Mesothelial cell of epicardium (in vitro differentiated cells): ENCODE measurements around the gene FNIP1. TPM values are rescaled to one million over a fixed set of nuclear protein-coding genes. Genes with fewer than 3 reads are reported as not detected.
"Not testable (repeated sequence)": the region's sequence is repeated elsewhere in the genome, so short reads cannot be mapped to it uniquely, and the experiment has no call there.

Source experiments
- DNase-seq, 2 experiments: peaks; one replicate each; pipeline ENCODE4 v3.0.0; 2021; ENCODE audit warnings: low spot score in 2 of 2; ENCODE audit not compliant: unreplicated experiment in 2 of 2
- H3K27ac Mint-ChIP-seq: 2 replicates; pipeline ENCODE4 v1.8.0; 2021; ENCODE audit warnings: mixed read lengths
- H3K27me3 Mint-ChIP-seq: 2 replicates; pipeline ENCODE4 v1.8.0; 2021; ENCODE audit warnings: low read depth, mixed read lengths
- H3K36me3 Mint-ChIP-seq: 2 replicates; pipeline ENCODE4 v1.8.0; 2021; ENCODE audit warnings: mixed read lengths
- H3K4me1 Mint-ChIP-seq: 2 replicates; pipeline ENCODE4 v1.8.0; 2021; ENCODE audit warnings: mixed read lengths
- H3K4me3 Mint-ChIP-seq: 2 replicates; pipeline ENCODE4 v1.8.0; 2021; ENCODE audit warnings: mild to moderate bottlenecking, moderate library complexity, mixed read lengths
- H3K9me3 Mint-ChIP-seq: 2 replicates; pipeline ENCODE4 v1.8.0; 2021; ENCODE audit warnings: mixed read lengths
- total RNA-seq: library from RNA; stranded (reverse); gene quantifications from 3 replicates; pipeline ENCODE4 v1.2.1, GENCODE V29; 2021
- TF ChIP-seq, protein P1 (sequence below): fragments of 200-600 bp; sonication (generic); IDR thresholded peaks from one replicate; pipeline ENCODE4 v1.5.0; 2021; ENCODE audit warnings: antibody characterized with exemption; ENCODE audit not compliant: unreplicated experiment

The FNIP1 gene
- total RNA-seq, result 35.1 to 36.9 TPM (median 36.9 TPM) in 3 replicates

- Mint-ChIP-seq H3K9me3 (no peaks in the 10 kb centered on the region), H3K27me3 (peaks cover 12% of the 10 kb centered on the region), H3K36me3 (no peaks in the 10 kb centered on the region), H3K4me3 (peak within 1 kb of the TSS; percentile 91), H3K4me1 (peaks cover 25% of the 10 kb centered on the region), H3K27ac (peak within 1 kb of the TSS; percentile 98)
- DNase-seq, result peak; percentile 97
- TF ChIP-seq, protein P1, sequence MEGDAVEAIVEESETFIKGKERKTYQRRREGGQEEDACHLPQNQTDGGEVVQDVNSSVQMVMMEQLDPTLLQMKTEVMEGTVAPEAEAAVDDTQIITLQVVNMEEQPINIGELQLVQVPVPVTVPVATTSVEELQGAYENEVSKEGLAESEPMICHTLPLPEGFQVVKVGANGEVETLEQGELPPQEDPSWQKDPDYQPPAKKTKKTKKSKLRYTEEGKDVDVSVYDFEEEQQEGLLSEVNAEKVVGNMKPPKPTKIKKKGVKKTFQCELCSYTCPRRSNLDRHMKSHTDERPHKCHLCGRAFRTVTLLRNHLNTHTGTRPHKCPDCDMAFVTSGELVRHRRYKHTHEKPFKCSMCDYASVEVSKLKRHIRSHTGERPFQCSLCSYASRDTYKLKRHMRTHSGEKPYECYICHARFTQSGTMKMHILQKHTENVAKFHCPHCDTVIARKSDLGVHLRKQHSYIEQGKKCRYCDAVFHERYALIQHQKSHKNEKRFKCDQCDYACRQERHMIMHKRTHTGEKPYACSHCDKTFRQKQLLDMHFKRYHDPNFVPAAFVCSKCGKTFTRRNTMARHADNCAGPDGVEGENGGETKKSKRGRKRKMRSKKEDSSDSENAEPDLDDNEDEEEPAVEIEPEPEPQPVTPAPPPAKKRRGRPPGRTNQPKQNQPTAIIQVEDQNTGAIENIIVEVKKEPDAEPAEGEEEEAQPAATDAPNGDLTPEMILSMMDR, result no peak
Measured at GRCh38 chr5:131796793-131797693, at the start of gene FNIP1. Gene FNIP1, minus strand, starts transcription at chr5:131797017. Its CDS starts 96 bp downstream, at chr5:131796921.

DNA sequence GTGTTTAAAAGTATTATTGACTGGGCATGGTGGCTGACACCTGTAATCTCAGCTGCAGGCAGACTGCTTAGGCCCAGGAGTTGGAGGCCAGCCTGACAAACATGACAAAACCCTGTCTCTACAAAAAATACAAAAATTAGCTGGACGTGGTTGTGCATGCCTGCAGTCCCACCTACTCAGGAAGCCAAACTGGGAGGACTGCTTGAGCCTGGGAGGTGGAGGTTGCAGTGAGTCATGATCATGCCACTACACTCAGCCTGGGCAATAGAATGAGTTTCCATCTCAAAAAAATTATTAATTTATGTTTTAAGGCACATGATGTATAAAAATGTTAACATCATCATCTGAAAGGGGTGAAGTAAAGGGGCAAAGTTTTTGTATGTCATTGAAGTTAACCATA is 49.7 kb upstream of the FNIP1 start:
- no peak overlapping the region for H3K27ac Mint-ChIP-seq
- no peak overlapping the region for H3K4me3 Mint-ChIP-seq
- no peaks in the 10 kb centered on the region for H3K36me3 Mint-ChIP-seq
- H3K4me1 Mint-ChIP-seq, result no peaks in the 10 kb centered on the region
- DNase-seq, result no peak
- no peaks in the 10 kb centered on the region for H3K27me3 Mint-ChIP-seq
- TF ChIP-seq, protein P1, result no peak
- peaks cover 65% of the 10 kb centered on the region for H3K9me3 Mint-ChIP-seq

GRCh38 chr5:131845828-131846227 is 49.0 kb upstream of the FNIP1 start:
- peaks cover 68% of the 10 kb centered on the region for H3K9me3 Mint-ChIP-seq
- no peaks in the 10 kb centered on the region for H3K4me1 Mint-ChIP-seq
- H3K27ac Mint-ChIP-seq, result no peak overlapping the region
- no peaks in the 10 kb centered on the region for H3K36me3 Mint-ChIP-seq
- DNase-seq, result no peak
- H3K4me3 Mint-ChIP-seq, result no peak overlapping the region
- TF ChIP-seq, protein P1, result no peak
- no peaks in the 10 kb centered on the region for H3K27me3 Mint-ChIP-seq

DNA sequence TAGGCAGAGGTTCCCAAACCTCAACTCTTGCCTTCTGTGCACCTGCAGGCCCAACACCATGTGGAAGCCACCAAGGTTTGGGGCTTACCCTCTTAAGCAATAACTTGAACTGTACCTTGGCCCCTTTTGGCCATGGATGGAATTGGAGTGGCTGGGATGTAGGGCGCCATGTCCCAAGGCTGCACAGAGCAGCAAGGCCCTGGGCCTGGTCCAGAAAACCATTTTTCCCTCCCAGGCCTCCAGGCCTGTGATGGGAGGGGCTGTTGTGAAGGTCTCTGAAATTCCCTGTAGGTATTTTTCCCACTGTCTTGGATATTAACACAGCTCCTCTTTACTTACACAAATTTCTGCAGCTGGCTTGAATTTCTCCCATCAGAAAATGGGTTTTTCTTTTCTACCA is 46.2 kb upstream of the FNIP1 start:
- H3K27me3 Mint-ChIP-seq, DNase-seq, H3K4me1 Mint-ChIP-seq, H3K27ac Mint-ChIP-seq, H3K4me3 Mint-ChIP-seq, H3K36me3 Mint-ChIP-seq: not testable (repeated sequence)
- peaks cover 66% of the 10 kb centered on the region for H3K9me3 Mint-ChIP-seq

- peaks cover 32% of the 10 kb centered on the region for H3K9me3 Mint-ChIP-seq
- not testable (repeated sequence) for H3K36me3 Mint-ChIP-seq, DNase-seq, H3K4me3 Mint-ChIP-seq, H3K27me3 Mint-ChIP-seq, H3K4me1 Mint-ChIP-seq, H3K27ac Mint-ChIP-seq
Measured at GRCh38 chr5:131832702-131833101, 35.9 kb upstream of the FNIP1 start.

DNA sequence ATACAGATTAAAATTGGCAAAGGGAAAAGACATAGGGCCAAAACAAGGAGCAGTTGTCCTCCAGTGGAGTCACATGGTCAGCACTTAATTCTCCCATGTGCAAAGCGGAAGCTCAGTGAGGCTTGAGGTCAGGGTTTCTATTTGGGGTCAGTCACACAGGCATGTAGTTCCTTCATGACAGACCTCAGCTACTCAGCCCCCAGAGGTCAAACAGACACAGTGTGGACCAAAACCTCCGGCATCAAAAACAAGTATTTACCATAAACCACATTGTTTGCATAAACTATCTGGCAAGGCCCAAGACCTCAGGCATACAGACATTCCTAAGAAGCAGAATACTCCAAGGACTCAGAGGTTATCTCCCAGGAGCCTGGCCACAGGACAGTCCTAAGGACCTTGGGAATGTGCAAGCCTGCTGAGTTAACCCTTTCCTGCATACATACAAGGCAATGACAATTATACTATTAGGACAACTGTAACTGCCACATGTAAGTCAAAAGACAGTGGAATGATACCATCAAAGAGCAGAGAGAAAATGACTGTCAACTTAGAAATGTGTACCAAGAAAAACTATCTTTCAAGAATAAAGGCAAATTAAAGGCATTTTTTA is 28.7 kb upstream of the FNIP1 start:
- Mint-ChIP-seq H3K4me3 (no peak overlapping the region), H3K9me3 (peaks cover 39% of the 10 kb centered on the region), H3K27me3 (no peaks in the 10 kb centered on the region), H3K27ac (no peak overlapping the region), H3K4me1 (no peaks in the 10 kb centered on the region), H3K36me3 (no peaks in the 10 kb centered on the region)
- TF ChIP-seq, protein P1, result no peak
- no peak for DNase-seq
